A549 (cell line): Measurements from ENCODE around the gene BEST4. TPM values are rescaled to one million over a fixed set of nuclear protein-coding genes. Genes with fewer than 3 reads are reported as not detected.
"Not testable (repeated sequence)": the region's sequence is repeated elsewhere in the genome, so short reads cannot be mapped to it uniquely, and the experiment has no call there.

Source experiments
- ATAC-seq, 2 experiments: fragments of 200-7000 bp in 1 of 2; fragments of >200 bp in 1 of 2; cut with Nextera tagmentation in 1 of 2; cut with Tn5 transposase in 1 of 2; 3 replicates each; pipeline versions ENCODE4 v1.8.0 to v1.9.1; 2018 to 2020; ENCODE audit warnings: mild to moderate bottlenecking in 1 of 2, moderate library complexity in 1 of 2
- CTCF ChIA-PET: fragments of 300-600 bp; sonication (Branson Sonifier 250); formaldehyde crosslinking; extraction: SDS; loops from one replicate; lab custom pipeline; 2021; ENCODE audit warnings: antibody characterized with exemption, inconsistent platforms; lab: Yijun Ruan, JAX
- POLR2A ChIA-PET: fragments of 350-600 bp; formaldehyde crosslinking; extraction: SDS; loops from one replicate; lab custom pipeline; 2021; ENCODE audit warnings: antibody characterized with exemption, inconsistent platforms; lab: Yijun Ruan, JAX
- DNase-seq, 2 experiments: peaks; one replicate each; pipeline versions ENCODE4 v3.0.0 to v3.0.0-alpha.2; 2011 to 2016; ENCODE audit warnings: low read depth in 1 of 2, low spot score in 1 of 2
- FAIRE-seq: peaks from 2 replicates; lab custom pipeline; 2011; peaks lifted over from hg19 to GRCh38; lab: Jason Lieb, UNC
- H3K27ac ChIP-seq, 2 experiments: fragments of >200 bp; sonication (Bioruptor Twin); formaldehyde crosslinking; 3 replicates each; pipeline ENCODE4 v1.5.1; 2016 to 2017
- H3K4me1 ChIP-seq: fragments of >200 bp; sonication (Bioruptor Twin); formaldehyde crosslinking; 3 replicates; pipeline ENCODE4 v1.6.1; 2016
- H3K4me2 ChIP-seq: fragments of >200 bp; sonication (Bioruptor Twin); formaldehyde crosslinking; 3 replicates; pipeline ENCODE4 v1.6.1; 2016
- H3K4me3 ChIP-seq: fragments of >200 bp; sonication (Bioruptor Twin); formaldehyde crosslinking; 3 replicates; pipeline ENCODE4 v1.5.1; 2016
- H3K9me3 ChIP-seq: fragments of >200 bp; sonication (Bioruptor Twin); formaldehyde crosslinking; 3 replicates; pipeline ENCODE4 v1.6.1; 2016
- EP300 ChIP-seq, 2 experiments: fragments of >200 bp; sonication (Bioruptor Twin); formaldehyde crosslinking; IDR thresholded peaks; 2 replicates in 1 of 2; 3 replicates in 1 of 2; pipeline ENCODE4 v1.6.1; 2016 to 2017
- ESRRA ChIP-seq: fragments of 150-350 bp; IDR thresholded peaks from 2 replicates; pipeline ENCODE4 v1.6.1; 2014; ENCODE audit warnings: mild to moderate bottlenecking, low read length, borderline replicate concordance
- HES2 ChIP-seq: fragments of >200 bp; sonication (Bioruptor Twin); formaldehyde crosslinking; IDR thresholded peaks from 2 replicates; pipeline ENCODE4 v1.6.1; 2016
- HOXB5 ChIP-seq: fragments of 250-450 bp; sonication (Bioruptor Pico); IDR thresholded peaks from 2 replicates; pipeline ENCODE4 v1.5.0; 2020; ENCODE audit warnings: mild to moderate bottlenecking, moderate library complexity
- MAZ ChIP-seq: fragments of 150-350 bp; IDR thresholded peaks from 2 replicates; pipeline ENCODE4 v1.6.1; 2014; ENCODE audit warnings: antibody characterized with exemption, low read depth, low read length, borderline replicate concordance
- NPAS2 ChIP-seq: fragments of 250-450 bp; sonication (Bioruptor Pico); IDR thresholded peaks from 2 replicates; pipeline ENCODE4 v1.8.0; 2022; ENCODE audit warnings: mild to moderate bottlenecking, moderate library complexity, borderline replicate concordance
- NR3C1 ChIP-seq: fragments of >200 bp; sonication (Bioruptor Twin); formaldehyde crosslinking; IDR thresholded peaks from 3 replicates; pipeline ENCODE4 v1.6.1; 2017
- POLR2A ChIP-seq: IDR thresholded peaks from 2 replicates; pipeline ENCODE4 v1.6.1; 2012; ENCODE audit warnings: mild to moderate bottlenecking, low read length
- POLR2AphosphoS2 ChIP-seq: conservative IDR thresholded peaks from 2 replicates; pipeline ENCODE4 v1.6.1; 2012; ENCODE audit warnings: low read length, improper control_type of control experiment, inconsistent platforms
- RAD21 ChIP-seq, 2 experiments: fragments of >200 bp in 1 of 2; sonication (Bioruptor Twin) in 1 of 2; formaldehyde crosslinking in 1 of 2; IDR thresholded peaks in 1 of 2; conservative IDR thresholded peaks in 1 of 2; 2 replicates in 1 of 2; 3 replicates in 1 of 2; pipeline ENCODE4 v1.6.1; 2012 to 2018; ENCODE audit warnings: inconsistent platforms in 1 of 2
- RARB ChIP-seq: fragments of 250-450 bp; sonication (Bioruptor Pico); IDR thresholded peaks from 2 replicates; pipeline ENCODE4 v1.8.0; 2021; ENCODE audit warnings: mild to moderate bottlenecking, moderate library complexity
- RCOR1 ChIP-seq: fragments of 150-350 bp; IDR thresholded peaks from 2 replicates; pipeline ENCODE4 v1.6.1; 2014; ENCODE audit warnings: antibody characterized with exemption, low read length, low read depth
- REST ChIP-seq: fragments of 200-600 bp; sonication (generic); IDR thresholded peaks from 2 replicates; pipeline ENCODE4 v1.6.1; 2016; ENCODE audit warnings: antibody characterized with exemption, mild to moderate bottlenecking, moderate library complexity
- RFX5 ChIP-seq: fragments of 450-650 bp; IDR thresholded peaks from 2 replicates; pipeline ENCODE4 v1.7.1; 2014; ENCODE audit warnings: antibody characterized with exemption, mild to moderate bottlenecking, moderate library complexity
- RNF2 ChIP-seq: fragments of 200-600 bp; sonication (generic); IDR thresholded peaks from 2 replicates; pipeline ENCODE4 v1.6.1; 2016; ENCODE audit warnings: low read depth, mild to moderate bottlenecking, antibody characterized with exemption, moderate library complexity, borderline replicate concordance
- SMC3 ChIP-seq: fragments of >200 bp; sonication (Bioruptor Twin); formaldehyde crosslinking; IDR thresholded peaks from 3 replicates; pipeline ENCODE4 v1.6.1; 2018; ENCODE audit warnings: inconsistent platforms
- WGBS: methylation state at CpG from one replicate; pipeline ENCODE4 v1.1.6; 2017; ENCODE audit errors: missing lambda C conversion rate; 5-methylcytosine and 5-hydroxymethylcytosine counted together
- polyA plus RNA-seq, 4 experiments: library from polyadenylated mRNA; depleted of rRNA in 3 of 4; stranded (reverse); fragments of >200 nt; fragmentation: RNase III in 1 of 4; extraction: RNeasy Plus Mini Kit Qiagen cat#74134 plus additional on column Dnase treatment in 1 of 4; gene quantifications; 2 replicates in 3 of 4; 3 replicates in 1 of 4; pipeline ENCODE4 v1.2.3, GENCODE V29; 2011 to 2017
- TF ChIP-seq, protein P1 (sequence below): IDR thresholded peaks from 2 replicates; pipeline ENCODE4 v1.6.1; 2012
- TF ChIP-seq, protein P2 (sequence below): IDR thresholded peaks from 2 replicates; pipeline ENCODE4 v1.6.1; 2012; ENCODE audit warnings: low read depth, borderline replicate concordance
- TF ChIP-seq, protein P3 (sequence below): fragments of >200 bp; sonication (Bioruptor Twin); formaldehyde crosslinking; IDR thresholded peaks from 3 replicates; pipeline ENCODE4 v1.5.1; 2016

The BEST4 gene
- polyA plus RNA-seq, 2 of the 4 experiments (the other 2 are of a cell fraction), result 0.08 to 0.09 TPM

GRCh38 chr1:44817771-44818495 is 30.0 kb upstream of the BEST4 start:
- Histone ChIP-seq H3K4me3 (no peak overlapping the region), H3K4me2 (no peak overlapping the region), H3K27ac (peak overlapping the region in 1 of 2 experiments; percentile 97; a peak in 2 of 6 replicates), H3K4me1 (peaks cover 19% of the 10 kb centered on the region; the same call in 2 of the 3 replicates), H3K9me3 (no peaks in the 10 kb centered on the region)
- TF ChIP-seq RNF2 (no peak), MAZ (no peak)
- WGBS, result 97% methylated on average over 11 of the region's 11 CpGs
- ChIA-PET POLR2A (interaction anchor here (0.6 to 3.5 kb wide), 5 partner anchors 10 to 96 kb away, joined by 3 to 57 read pairs (median 16); partner anchors contain the start of genes BTBD19, DYNLT4, PLK3 and RPS8), CTCF (interaction anchor here (0.6 to 4.5 kb wide), 11 partner anchors 8 to 193 kb away, joined by 3 to 23 read pairs (median 3); partner anchors contain the start of genes BTBD19, HECTD3 and PLK3)
- no peak for DNase-seq
- no peak for ATAC-seq
- no peak for FAIRE-seq

DNA sequence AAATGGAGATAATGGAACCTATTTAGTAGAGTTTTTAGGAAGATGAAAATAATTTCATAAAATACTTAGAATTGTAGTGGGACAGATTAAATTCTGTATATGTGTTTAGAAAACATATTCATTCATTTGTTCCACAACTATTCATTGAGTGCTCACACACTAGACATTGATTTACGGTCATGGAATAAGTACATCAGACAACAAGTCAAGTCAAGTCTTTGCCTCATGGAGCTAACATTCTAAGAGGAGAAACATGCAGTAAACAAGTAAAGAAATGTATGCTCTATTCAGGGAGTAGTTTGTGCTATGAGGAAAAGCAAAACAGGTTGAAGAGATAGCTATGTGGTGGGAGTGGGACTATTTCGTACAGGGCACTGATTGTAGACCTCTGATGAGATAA is 29.3 kb upstream of the BEST4 start:
- H3K27ac ChIP-seq, result no peak overlapping the region
- H3K9me3 ChIP-seq, result no peaks in the 10 kb centered on the region
- DNase-seq (no peak), ATAC-seq (no peak), FAIRE-seq (no peak)
- no peak overlapping the region for H3K4me3 ChIP-seq
- ChIA-PET CTCF (interaction anchor here (0.6 to 4.3 kb wide), 7 partner anchors 8 to 87 kb away, joined by 3 to 21 read pairs (median 3); partner anchors contain the start of genes BTBD19 and PLK3), POLR2A (interaction anchor here (0.6 to 3.0 kb wide), 3 partner anchors 9 to 17 kb away, joined by 3 to 57 read pairs (median 4); partner anchors contain the start of genes BTBD19, DYNLT4 and PLK3)
- 89% methylated on average over 2 of the region's 2 CpGs for WGBS
- H3K4me2 ChIP-seq, result no peak overlapping the region
- peaks cover 19% of the 10 kb centered on the region for H3K4me1 ChIP-seq
- TF ChIP-seq, protein P1, sequence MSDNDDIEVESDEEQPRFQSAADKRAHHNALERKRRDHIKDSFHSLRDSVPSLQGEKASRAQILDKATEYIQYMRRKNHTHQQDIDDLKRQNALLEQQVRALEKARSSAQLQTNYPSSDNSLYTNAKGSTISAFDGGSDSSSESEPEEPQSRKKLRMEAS, result no peak
- TF ChIP-seq RAD21 (conservative IDR thresholded peaks at IDR 0.05 in 1 of 2, IDR thresholded peaks at IDR 0.05 in 1 of 2) (no peak), RARB (CRISPR knock-in tag) (no peak), SMC3 (no peak)

GRCh38 chr1:44815926-44816325 is 28.0 kb upstream of the BEST4 start:
- peaks cover 32% of the 10 kb centered on the region for H3K4me1 ChIP-seq
- FAIRE-seq, ATAC-seq, H3K9me3 ChIP-seq, H3K27ac ChIP-seq, DNase-seq, H3K4me2 ChIP-seq, H3K4me3 ChIP-seq: not testable (repeated sequence)
- ChIA-PET POLR2A (interaction anchor here (0.5 to 0.8 kb wide), 2 partner anchors 16 to 494 kb away, joined by 3 to 5 read pairs; partner anchors contain the start of gene PLK3), CTCF (interaction anchor here (1.2 to 5.8 kb wide), 4 partner anchors 16 to 85 kb away, joined by 5 to 41 read pairs (median 14); partner anchors contain the start of genes BEST4, PLK3 and RNU5D-1)
- WGBS, result 97% methylated on average over 8 of the region's 9 CpGs

DNA sequence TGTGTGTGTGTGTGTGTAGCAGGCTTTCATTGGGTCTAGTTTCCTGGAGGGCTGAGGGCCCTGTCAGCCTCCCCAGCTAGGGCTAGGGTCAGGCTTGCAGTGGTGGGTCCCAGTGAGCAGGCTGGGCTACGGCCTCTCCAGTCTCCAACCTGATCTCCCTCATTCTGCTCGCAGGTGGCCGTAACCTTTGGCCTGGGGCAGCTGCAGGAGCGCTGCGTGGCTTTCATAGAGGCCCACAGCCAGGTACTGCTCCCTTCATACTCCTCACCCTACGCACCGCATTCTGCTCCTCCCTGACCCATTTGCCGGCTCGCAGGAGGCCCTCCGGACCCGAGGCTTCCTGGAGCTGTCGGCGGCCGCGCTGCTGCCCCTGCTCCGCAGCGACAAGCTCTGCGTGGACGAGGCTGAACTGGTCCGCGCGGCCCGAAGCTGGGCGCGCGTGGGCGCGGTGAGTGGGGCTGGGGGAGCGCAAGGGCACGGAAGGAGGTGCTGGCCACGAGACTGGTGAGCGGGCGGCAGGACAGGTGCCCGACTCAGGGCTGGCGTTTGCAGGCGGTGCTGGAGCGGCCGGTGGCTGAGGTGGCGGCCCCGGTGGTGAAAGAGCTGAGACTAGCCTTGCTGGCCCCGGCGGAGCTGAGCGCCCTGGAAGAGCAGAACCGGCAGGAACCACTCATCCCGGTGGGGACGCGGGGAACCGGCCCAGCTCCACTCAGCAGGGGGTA is 25.0 kb upstream of the BEST4 start:
- ChIA-PET CTCF (interaction anchor here (0.9 to 5.8 kb wide), 6 partner anchors 8 to 82 kb away, joined by 3 to 41 read pairs (median 7); partner anchors contain the start of genes BEST4, PLK3 and RNU5D-1), POLR2A (interaction anchor here (0.6 to 4.0 kb wide), 4 partner anchors 8 to 91 kb away, joined by 3 to 34 read pairs (median 4); partner anchors contain the start of gene PLK3)
- H3K27ac ChIP-seq, result peak overlapping the region; percentile 76 to 98
- DNase-seq, result no peak
- H3K4me1 ChIP-seq, result peaks cover 59% of the 10 kb centered on the region
- H3K4me2 ChIP-seq, result peak overlapping the region; percentile 77
- no peaks in the 10 kb centered on the region for H3K9me3 ChIP-seq
- no peak for FAIRE-seq
- no peak overlapping the region for H3K4me3 ChIP-seq
- ATAC-seq, result peak; percentile 4 to 5; a peak in 4 of 6 replicates
- 92% methylated on average over 20 of the region's 48 CpGs for WGBS
- TF ChIP-seq POLR2A (no peak), ESRRA (no peak), RFX5 (no peak), HOXB5 (CRISPR knock-in tag) (no peak), NPAS2 (CRISPR knock-in tag) (no peak), RNF2 (no peak), HES2 (no peak), RCOR1 (no peak), REST (no peak), NR3C1 (no peak), POLR2AphosphoS2 (no peak), EP300 (IDR thresholded peaks at IDR 0.05) (no peak)
- TF ChIP-seq, protein P2, sequence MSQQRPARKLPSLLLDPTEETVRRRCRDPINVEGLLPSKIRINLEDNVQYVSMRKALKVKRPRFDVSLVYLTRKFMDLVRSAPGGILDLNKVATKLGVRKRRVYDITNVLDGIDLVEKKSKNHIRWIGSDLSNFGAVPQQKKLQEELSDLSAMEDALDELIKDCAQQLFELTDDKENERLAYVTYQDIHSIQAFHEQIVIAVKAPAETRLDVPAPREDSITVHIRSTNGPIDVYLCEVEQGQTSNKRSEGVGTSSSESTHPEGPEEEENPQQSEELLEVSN, result no peak
- TF ChIP-seq, protein P3, sequence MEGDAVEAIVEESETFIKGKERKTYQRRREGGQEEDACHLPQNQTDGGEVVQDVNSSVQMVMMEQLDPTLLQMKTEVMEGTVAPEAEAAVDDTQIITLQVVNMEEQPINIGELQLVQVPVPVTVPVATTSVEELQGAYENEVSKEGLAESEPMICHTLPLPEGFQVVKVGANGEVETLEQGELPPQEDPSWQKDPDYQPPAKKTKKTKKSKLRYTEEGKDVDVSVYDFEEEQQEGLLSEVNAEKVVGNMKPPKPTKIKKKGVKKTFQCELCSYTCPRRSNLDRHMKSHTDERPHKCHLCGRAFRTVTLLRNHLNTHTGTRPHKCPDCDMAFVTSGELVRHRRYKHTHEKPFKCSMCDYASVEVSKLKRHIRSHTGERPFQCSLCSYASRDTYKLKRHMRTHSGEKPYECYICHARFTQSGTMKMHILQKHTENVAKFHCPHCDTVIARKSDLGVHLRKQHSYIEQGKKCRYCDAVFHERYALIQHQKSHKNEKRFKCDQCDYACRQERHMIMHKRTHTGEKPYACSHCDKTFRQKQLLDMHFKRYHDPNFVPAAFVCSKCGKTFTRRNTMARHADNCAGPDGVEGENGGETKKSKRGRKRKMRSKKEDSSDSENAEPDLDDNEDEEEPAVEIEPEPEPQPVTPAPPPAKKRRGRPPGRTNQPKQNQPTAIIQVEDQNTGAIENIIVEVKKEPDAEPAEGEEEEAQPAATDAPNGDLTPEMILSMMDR, result no peak
